Suprapubic skin (tissue), 4 donors: ENCODE results near the gene POLR1C.

Experiments used
- EP300 ChIP-seq: sonication (generic); formaldehyde crosslinking; IDR thresholded peaks from one replicate; pipeline ENCODE4 v1.6.1; 2017; ENCODE audit warnings: antibody characterized with exemption
- POLR2A ChIP-seq, 2 donors: fragments of 450-650 bp; IDR thresholded peaks; one replicate each; pipeline ENCODE4 v1.6.1; 2017; ENCODE audit warnings: antibody characterized with exemption in 2 of 2, mild to moderate bottlenecking in 2 of 2, moderate library complexity in 2 of 2
- POLR2AphosphoS5 ChIP-seq, 3 donors: sonication (generic); formaldehyde crosslinking; IDR thresholded peaks; one replicate each; pipeline ENCODE4 v1.6.1; 2017; ENCODE audit warnings: antibody characterized with exemption in 3 of 3
- TF ChIP-seq, protein P1 (sequence below), 2 donors: fragments of 200-600 bp in 1 of 2; fragments of 450-650 bp in 1 of 2; sonication (generic) in 1 of 2; IDR thresholded peaks; one replicate each; pipeline ENCODE4 v1.5.1; 2016 to 2019; ENCODE audit warnings: antibody characterized with exemption in 2 of 2, mild to moderate bottlenecking in 1 of 2, moderate library complexity in 1 of 2

DNA sequence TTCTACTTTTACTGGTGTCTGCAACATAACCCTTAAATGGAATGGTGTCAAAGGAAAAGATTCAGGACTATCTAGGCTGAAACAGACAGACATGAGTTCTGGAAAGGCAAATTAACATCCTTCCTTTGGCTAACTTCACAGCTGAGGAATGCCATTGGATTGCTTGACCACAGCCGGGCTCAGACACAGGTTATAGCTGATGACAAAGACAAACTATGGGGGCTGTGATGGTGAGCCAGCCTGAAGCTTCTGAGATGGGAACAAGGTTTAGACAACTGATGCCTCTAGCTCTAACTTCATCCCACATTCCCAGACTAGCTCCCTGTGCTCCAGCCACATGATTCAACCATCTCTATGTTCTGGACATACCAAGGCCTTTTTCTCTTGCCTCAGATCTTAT lies 15.3 kb downstream of the POLR1C start:
- TF ChIP-seq, protein P1, sequence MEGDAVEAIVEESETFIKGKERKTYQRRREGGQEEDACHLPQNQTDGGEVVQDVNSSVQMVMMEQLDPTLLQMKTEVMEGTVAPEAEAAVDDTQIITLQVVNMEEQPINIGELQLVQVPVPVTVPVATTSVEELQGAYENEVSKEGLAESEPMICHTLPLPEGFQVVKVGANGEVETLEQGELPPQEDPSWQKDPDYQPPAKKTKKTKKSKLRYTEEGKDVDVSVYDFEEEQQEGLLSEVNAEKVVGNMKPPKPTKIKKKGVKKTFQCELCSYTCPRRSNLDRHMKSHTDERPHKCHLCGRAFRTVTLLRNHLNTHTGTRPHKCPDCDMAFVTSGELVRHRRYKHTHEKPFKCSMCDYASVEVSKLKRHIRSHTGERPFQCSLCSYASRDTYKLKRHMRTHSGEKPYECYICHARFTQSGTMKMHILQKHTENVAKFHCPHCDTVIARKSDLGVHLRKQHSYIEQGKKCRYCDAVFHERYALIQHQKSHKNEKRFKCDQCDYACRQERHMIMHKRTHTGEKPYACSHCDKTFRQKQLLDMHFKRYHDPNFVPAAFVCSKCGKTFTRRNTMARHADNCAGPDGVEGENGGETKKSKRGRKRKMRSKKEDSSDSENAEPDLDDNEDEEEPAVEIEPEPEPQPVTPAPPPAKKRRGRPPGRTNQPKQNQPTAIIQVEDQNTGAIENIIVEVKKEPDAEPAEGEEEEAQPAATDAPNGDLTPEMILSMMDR (IDR thresholded peaks at IDR 0.05) = no peak
- no peak for TF ChIP-seq POLR2A (IDR thresholded peaks at IDR 0.05)
- TF ChIP-seq EP300 = no peak
- no peak for TF ChIP-seq POLR2AphosphoS5 (IDR thresholded peaks at IDR 0.05)
